K562 (cell line): ENCODE measurements around the gene ZSCAN22. TPM values are rescaled to one million over a fixed set of nuclear protein-coding genes. Genes with fewer than 3 reads are reported as not detected.

Experiments used
- ARID3B ChIP-seq: fragments of 250-450 bp; sonication (Bioruptor Pico); IDR thresholded peaks from 2 replicates; pipeline ENCODE4 v1.4.0; 2020; ENCODE audit warnings: borderline replicate concordance
- DIDO1 ChIP-seq: fragments of 450-650 bp; IDR thresholded peaks from 2 replicates; pipeline ENCODE4 v1.6.1; 2016; ENCODE audit warnings: low read depth, missing biosample characterization, missing genetic modification characterization
- ELF4 ChIP-seq: fragments of 450-650 bp; formaldehyde crosslinking; IDR thresholded peaks from 2 replicates; pipeline ENCODE4 v1.4.0; 2022; ENCODE audit warnings: missing genetic modification characterization
- EZH2 ChIP-seq: IDR thresholded peaks from 2 replicates; pipeline ENCODE4 v1.6.1; 2012; ENCODE audit warnings: low read depth, mild to moderate bottlenecking, inconsistent platforms, low read length, borderline replicate concordance
- HOMEZ ChIP-seq: fragments of 250-450 bp; sonication (Bioruptor Pico); IDR thresholded peaks from 2 replicates; pipeline ENCODE4 v1.4.0; 2020; ENCODE audit warnings: mild to moderate bottlenecking, moderate library complexity
- HOXB6 ChIP-seq: fragments of 250-450 bp; sonication (Bioruptor Pico); IDR thresholded peaks from 2 replicates; pipeline ENCODE4 v1.5.1; 2022; ENCODE audit warnings: mild to moderate bottlenecking, borderline replicate concordance
- KLF13 ChIP-seq: fragments of 450-650 bp; IDR thresholded peaks from 2 replicates; pipeline ENCODE4 v1.6.1; 2016; ENCODE audit warnings: missing genetic modification characterization, low read depth, mild to moderate bottlenecking, missing compliant biosample characterization, moderate library complexity, borderline replicate concordance
- MTA2 ChIP-seq: fragments of 450-650 bp; IDR thresholded peaks from 2 replicates; pipeline ENCODE4 v1.6.1; 2016; ENCODE audit warnings: low read depth
- RBM17 ChIP-seq: fragments of 200-400 bp; formaldehyde crosslinking; IDR thresholded peaks from 2 replicates; pipeline ENCODE4 v1.6.1; 2017; ENCODE audit warnings: low read depth, mild to moderate bottlenecking, low read length, borderline replicate concordance
- SAFB ChIP-seq: fragments of 200-400 bp; formaldehyde crosslinking; IDR thresholded peaks from 2 replicates; pipeline ENCODE4 v1.6.1; 2017; ENCODE audit warnings: low read depth, low read length, borderline replicate concordance
- SMARCC2 ChIP-seq: fragments of 450-650 bp; IDR thresholded peaks from 2 replicates; pipeline ENCODE4 v1.6.1; 2017; ENCODE audit warnings: antibody characterized with exemption, moderate library complexity, mild to moderate bottlenecking, low read depth
- SMARCE1 ChIP-seq: fragments of 450-650 bp; IDR thresholded peaks from 2 replicates; pipeline ENCODE4 v1.7.1; 2016; ENCODE audit warnings: mild to moderate bottlenecking
- TCF15 ChIP-seq: fragments of 250-450 bp; sonication (Bioruptor Pico); IDR thresholded peaks from 2 replicates; pipeline ENCODE4 v1.8.0; 2022; ENCODE audit warnings: moderate library complexity, mild to moderate bottlenecking, inconsistent platforms
- TOE1 ChIP-seq, 2 experiments: fragments of 450-650 bp in 1 of 2; sonication (generic) in 1 of 2; formaldehyde crosslinking in 1 of 2; IDR thresholded peaks; 2 replicates each; pipeline versions ENCODE4 v1.7.1 to v1.8.0; 2016 to 2022; ENCODE audit warnings: borderline replicate concordance in 2 of 2, mild to moderate bottlenecking in 2 of 2, antibody characterized with exemption in 1 of 2, inconsistent platforms in 1 of 2, low read depth in 1 of 2, missing genetic modification reagents in 1 of 2, moderate library complexity in 1 of 2
- USF2 ChIP-seq: sonication (generic); formaldehyde crosslinking; IDR thresholded peaks from 2 replicates; pipeline ENCODE4 v1.5.0; 2020; ENCODE audit warnings: missing genetic modification reagents
- ZBTB43 ChIP-seq: sonication (generic); formaldehyde crosslinking; IDR thresholded peaks from 2 replicates; pipeline ENCODE4 v1.8.0; 2023; ENCODE audit warnings: mild to moderate bottlenecking, missing genetic modification reagents
- ZBTB9 ChIP-seq: fragments of 450-650 bp; formaldehyde crosslinking; IDR thresholded peaks from 2 replicates; pipeline ENCODE4 v1.4.0; 2020; ENCODE audit warnings: mild to moderate bottlenecking, moderate library complexity
- ZFPM2 ChIP-seq: fragments of 250-450 bp; sonication (Bioruptor Pico); IDR thresholded peaks from 2 replicates; pipeline ENCODE4 v1.5.1; 2022; ENCODE audit warnings: mild to moderate bottlenecking
- ZNF263 ChIP-seq: sonication (generic); formaldehyde crosslinking; IDR thresholded peaks from 2 replicates; pipeline ENCODE4 v1.8.0; 2022; ENCODE audit warnings: mild to moderate bottlenecking, missing genetic modification reagents, borderline replicate concordance
- ZNF274 ChIP-seq: IDR thresholded peaks from 2 replicates; pipeline ENCODE4 v1.6.1; 2011; ENCODE audit warnings: low read depth, mild to moderate bottlenecking, low read length, moderate library complexity, borderline replicate concordance
- polyA plus RNA-seq, 8 experiments: library from polyadenylated mRNA; depleted of rRNA in 4 of 8; stranded (reverse) in 5 of 8; unstranded in 3 of 8; fragments of >200 nt; fragmentation: Nextera tagmentation in 2 of 8; fragmentation: Illumina TruSeq in 1 of 8; extraction: Ambion mirVana in 2 of 8; extraction: Trizol in 1 of 8; gene quantifications; 2 replicates each; pipeline versions ENCODE4 v1.2.1 to v1.2.3, GENCODE V29; 2011 to 2014; ENCODE audit warnings: inconsistent platforms in 1 of 8, missing spikeins in 1 of 8
- total RNA-seq, 7 experiments: library from RNA; depleted of rRNA in 6 of 7; stranded (reverse); fragments of >200 nt in 6 of 7; fragmentation: Illumina TruSeq in 2 of 7; extraction: Trizol in 2 of 7; gene quantifications; 2 replicates each; pipeline versions ENCODE4 v1.2.1 to v1.2.3, GENCODE V29; 2011 to 2021; ENCODE audit warnings: low replicate concordance in 1 of 7

ZSCAN22 gene
- total and polyA plus RNA-seq, 9 of the 15 experiments (the other 6 are each of a cell fraction or from before 2014, with no cell fraction given): 0.98 to 5.3 (median 3.0) TPM

GRCh38 chr19:58278541-58279041 is 48.2 kb upstream of the ZSCAN22 start, which contains the start of gene ZNF8 (continued):
- TF ChIP-seq SMARCC2 (0 out of 2 replicates have a peak, but pooled peaks have one; percentile 1), HOXB6 (CRISPR knock-in tag) (no peak), ZNF263 (CRISPR knock-in tag) (peak; percentile 90), DIDO1 (no peak), TOE1 (IDR thresholded peaks at IDR 0.05; ENCODE audit: borderline replicate concordance) (no peak), TOE1 (CRISPR knock-in tag; IDR thresholded peaks at IDR 0.05; ENCODE audit: borderline replicate concordance, low read depth) (no peak), SMARCE1 (no peak), HOMEZ (CRISPR knock-in tag) (no peak), ZBTB43 (CRISPR knock-in tag) (peak; percentile 68; the same call in 1 of the 2 replicates), MTA2 (no peak), ZFPM2 (CRISPR knock-in tag) (no peak), ZNF274 (no peak), ELF4 (CRISPR knock-in tag) (no peak; the same call in 1 of the 2 replicates), ARID3B (CRISPR knock-in tag) (no peak), SAFB (no peak), EZH2 (no peak), TCF15 (CRISPR knock-in tag) (no peak), USF2 (no peak), ZBTB9 (no peak), KLF13 (tag) (0 out of 2 replicates have a peak, but pooled peaks have one; percentile 21), RBM17 (no peak)
